OCI-LY3 (cell line): Measurements from ENCODE around the gene FRMD3.

ENCODE experiments used
- CTCF ChIP-seq: fragments of 200-600, 300-600 bp; sonication (generic); IDR thresholded peaks from 2 replicates; pipeline ENCODE4 v1.5.1; 2014; ENCODE audit warnings: antibody characterized with exemption, low read length, low read depth
- EZH2phosphoT487 ChIP-seq: fragments of 200-600 bp; shearing (Covaris generic); IDR thresholded peaks from 2 replicates; pipeline ENCODE4 v1.6.1; 2018; ENCODE audit warnings: antibody characterized with exemption, mixed run types, low read depth

- no peak for TF ChIP-seq CTCF
- no peak for TF ChIP-seq EZH2phosphoT487
These were observed 210.9 kb downstream of the FRMD3 start for GRCh38 chr9:83327323-83327722.
